Immature natural killer cell (primary cell): ENCODE results near the gene FBL. TPM values are rescaled to one million over a fixed set of nuclear protein-coding genes. Genes with fewer than 3 reads are reported as not detected.

Source experiments
- DNase-seq, 3 donors: peaks; one replicate each; pipeline ENCODE4 v3.0.0; 2022; ENCODE audit warnings: mixed read lengths in 1 of 3
- H3K27ac Mint-ChIP-seq, 6 donors: one replicate each; pipeline ENCODE4 v1.8.0; 2020; ENCODE audit warnings: mixed read lengths in 6 of 6, mild to moderate bottlenecking in 5 of 6, inconsistent platforms in 4 of 6, moderate library complexity in 3 of 6
- H3K27me3 Mint-ChIP-seq, 3 donors: one replicate each; pipeline ENCODE4 v1.8.0; 2020 to 2021; ENCODE audit warnings: low read depth in 3 of 3, mild to moderate bottlenecking in 3 of 3, mixed read lengths in 3 of 3, moderate library complexity in 3 of 3, inconsistent platforms in 1 of 3
- H3K36me3 Mint-ChIP-seq, 3 donors: one replicate each; pipeline ENCODE4 v1.8.0; 2020; ENCODE audit warnings: mixed read lengths in 3 of 3, inconsistent platforms in 2 of 3, mild to moderate bottlenecking in 2 of 3
- H3K4me1 Mint-ChIP-seq, 2 donors: one replicate each; pipeline ENCODE4 v1.8.0; 2020; ENCODE audit warnings: inconsistent platforms in 2 of 2, mild to moderate bottlenecking in 2 of 2, mixed read lengths in 2 of 2, moderate library complexity in 1 of 2
- H3K4me3 Mint-ChIP-seq, 5 donors: one replicate each; pipeline ENCODE4 v1.8.0; 2020; ENCODE audit warnings: mild to moderate bottlenecking in 5 of 5, mixed read lengths in 5 of 5, inconsistent platforms in 3 of 5, moderate library complexity in 3 of 5
- H3K9me3 Mint-ChIP-seq, 6 donors: one replicate each; pipeline ENCODE4 v1.8.0; 2020; ENCODE audit warnings: mild to moderate bottlenecking in 6 of 6, mixed read lengths in 6 of 6, inconsistent platforms in 4 of 6, moderate library complexity in 3 of 6
- polyA plus RNA-seq, 3 donors: library from polyadenylated mRNA; unstranded; fragments of 300-500 nt; fragmentation: Illumina TruSeq; gene quantifications; one replicate each; pipeline ENCODE4 v1.2.3, GENCODE V29; 2021

The FBL gene
- polyA plus RNA-seq, 3 donors from 2014 or later = 127 to 166 (median 143) TPM

DNA sequence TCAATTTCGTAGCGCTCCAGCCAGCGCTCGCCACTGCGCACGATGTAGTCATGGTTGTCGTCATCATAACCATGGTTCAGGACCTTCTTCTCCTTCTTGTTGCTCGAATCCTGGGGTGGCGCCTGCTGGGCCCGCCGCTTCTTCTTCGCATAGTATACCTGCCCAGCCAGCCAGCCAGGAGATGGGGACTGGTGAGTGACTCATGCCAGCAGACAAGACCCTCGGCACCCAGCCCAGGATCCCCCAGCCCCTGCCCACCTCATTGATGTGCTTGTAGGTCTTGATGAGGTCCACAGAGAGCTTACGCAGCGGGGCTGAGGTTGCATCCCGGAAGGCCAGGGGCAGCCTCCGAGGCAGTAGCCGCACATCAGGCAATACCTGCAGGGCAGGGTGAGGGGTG, 15.8 kb downstream of the FBL start:
- H3K36me3 Mint-ChIP-seq = peaks cover 10 to 22% (median 16%) of the 10 kb centered on the region in 3 donors
- DNase-seq = no peak
- H3K27ac Mint-ChIP-seq = peak overlapping the region in 5 of 6 donors; percentile 67 to 98 (median 82)
- no peaks in the 10 kb centered on the region for H3K9me3 Mint-ChIP-seq
- peaks cover 5 to 13% (median 10%) of the 10 kb centered on the region in 3 donors for H3K27me3 Mint-ChIP-seq
- H3K4me1 Mint-ChIP-seq = peaks cover 65% of the 10 kb centered on the region in 2 donors
- peak overlapping the region in 2 of 5 donors; percentile 2 to 58 for H3K4me3 Mint-ChIP-seq

DNA sequence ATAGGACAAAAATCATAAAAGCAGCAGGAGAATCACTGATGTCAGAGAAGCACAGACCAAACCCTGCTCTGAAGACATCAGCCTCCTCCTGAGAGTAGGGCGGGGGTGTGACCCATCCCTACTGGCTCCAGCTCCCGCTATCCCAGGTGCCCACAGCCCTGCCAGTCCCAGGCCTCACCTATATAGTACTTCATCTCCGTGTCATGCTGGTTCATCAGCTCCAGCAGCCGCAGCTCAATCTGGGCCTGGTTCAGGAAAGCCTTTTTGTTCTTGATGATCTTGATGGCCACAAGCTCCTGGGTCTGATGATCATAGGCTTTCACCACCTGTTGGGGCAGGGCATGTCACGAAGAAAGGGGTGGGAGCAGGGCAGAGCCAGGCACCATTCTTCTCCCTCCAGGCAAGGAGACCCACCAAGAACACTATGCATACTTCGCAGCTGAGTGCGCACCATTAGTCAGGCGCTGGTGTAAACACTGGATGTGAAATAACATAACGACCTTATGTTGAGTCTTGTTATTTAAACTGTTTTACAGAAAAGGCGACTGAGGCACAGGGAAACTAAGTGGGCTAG, 16.4 kb downstream of the FBL start:
- DNase-seq = no peak
- H3K27me3 Mint-ChIP-seq = peaks cover 5 to 13% (median 10%) of the 10 kb centered on the region in 3 donors
- peak overlapping the region in 1 of 5 donors; percentile 38 for H3K4me3 Mint-ChIP-seq
- H3K27ac Mint-ChIP-seq = peak overlapping the region in 5 of 6 donors; percentile 77 to 98 (median 95)
- H3K9me3 Mint-ChIP-seq = no peaks in the 10 kb centered on the region
- H3K4me1 Mint-ChIP-seq = peaks cover 64 to 65% of the 10 kb centered on the region in 2 donors
- peaks cover 10 to 22% (median 16%) of the 10 kb centered on the region in 3 donors for H3K36me3 Mint-ChIP-seq

DNA sequence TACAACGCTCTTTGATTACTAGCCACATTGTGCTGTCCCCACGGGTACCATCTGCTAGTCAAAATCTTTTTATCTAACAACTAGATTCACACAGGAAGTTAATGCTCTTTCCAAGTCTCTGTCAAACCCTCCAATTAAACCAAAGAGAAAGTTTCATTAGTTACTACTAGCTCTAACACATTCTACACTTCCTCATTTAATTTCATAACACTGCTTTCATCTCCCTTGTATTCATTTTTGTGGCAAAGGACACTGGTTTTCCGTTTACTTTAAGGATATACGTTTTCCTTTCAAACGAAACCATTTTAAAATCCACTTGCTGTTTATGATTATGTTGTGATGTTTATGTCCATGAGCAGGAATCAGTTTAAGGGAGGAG, 17.5 kb downstream of the FBL start:
- Mint-ChIP-seq H3K36me3 (peaks cover 7 to 19% (median 12%) of the 10 kb centered on the region in 3 donors), H3K4me1 (peaks cover 55 to 58% of the 10 kb centered on the region in 2 donors), H3K4me3 (peak overlapping the region; percentile 75 to 86 (median 77))

DNA sequence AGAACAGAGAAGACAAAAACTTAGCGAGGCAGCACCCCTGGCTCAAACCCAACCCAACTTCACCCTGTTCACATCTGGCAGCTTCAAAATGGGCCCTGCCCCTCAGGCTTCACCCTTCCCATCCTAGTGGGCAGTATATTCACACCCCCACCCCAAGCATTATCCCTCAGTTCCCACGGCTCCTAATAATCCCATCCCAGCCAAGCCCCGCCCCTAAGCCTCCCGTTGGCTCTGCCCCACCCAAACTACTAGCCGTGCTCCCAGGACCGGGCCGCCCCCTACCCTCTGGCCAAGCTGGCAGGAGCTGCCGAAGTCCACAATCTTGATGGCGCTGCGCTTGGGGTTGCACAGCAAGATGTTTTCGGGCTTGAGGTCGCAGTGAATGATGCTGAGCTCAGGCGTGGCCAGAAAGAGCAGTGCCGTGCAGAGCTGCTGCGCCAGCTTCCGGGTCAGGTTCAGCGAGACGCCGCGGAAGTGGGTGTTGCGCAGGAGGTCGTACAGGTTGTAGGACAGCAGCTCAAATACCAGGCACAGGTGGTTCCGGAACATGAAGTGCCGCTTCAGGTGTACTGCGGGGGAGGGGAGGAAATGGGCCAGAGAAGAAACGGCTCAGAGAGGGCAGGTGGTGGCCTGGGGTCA, 18.0 kb downstream of the FBL start:
- peaks cover 2 to 6% (median 3%) of the 10 kb centered on the region in 3 donors for H3K27me3 Mint-ChIP-seq
- H3K9me3 Mint-ChIP-seq = no peaks in the 10 kb centered on the region
- H3K36me3 Mint-ChIP-seq = peaks cover 7 to 19% (median 12%) of the 10 kb centered on the region in 3 donors
- peak in 2 of 3 donors; percentile 40 to 72 for DNase-seq
- H3K4me1 Mint-ChIP-seq = peaks cover 55 to 58% of the 10 kb centered on the region in 2 donors
- peak overlapping the region; percentile 75 to 86 (median 77) for H3K4me3 Mint-ChIP-seq
- peak overlapping the region; percentile 86 to 98 (median 92) for H3K27ac Mint-ChIP-seq

More for the DNA sequence above, 17.5 kb downstream of the FBL start:
- DNase-seq = peak; percentile 38 to 67 (median 48)
- H3K27ac Mint-ChIP-seq = peak overlapping the region; percentile 86 to 98 (median 92)
- peaks cover 2 to 8% (median 5%) of the 10 kb centered on the region in 3 donors for H3K27me3 Mint-ChIP-seq
- no peaks in the 10 kb centered on the region for H3K9me3 Mint-ChIP-seq

DNA sequence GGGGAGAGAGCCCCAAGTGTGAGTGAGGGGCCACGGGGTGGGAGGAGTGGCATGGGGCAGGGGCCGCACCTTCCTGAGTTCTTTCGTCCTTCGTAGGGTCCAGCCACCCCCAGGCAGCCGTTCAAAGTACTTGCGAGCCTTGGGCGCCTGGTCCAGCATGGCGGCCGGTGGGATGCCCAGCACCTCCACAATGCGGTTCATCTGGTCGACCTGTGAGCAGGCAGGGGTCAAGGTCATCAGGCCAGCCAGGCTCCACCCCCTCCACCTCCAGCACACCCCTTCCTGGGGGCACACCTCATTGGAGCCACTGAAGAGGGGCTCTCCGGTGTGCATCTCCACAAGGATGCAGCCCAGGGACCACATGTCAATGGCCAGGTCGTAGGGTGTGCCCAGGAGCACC, 19.0 kb downstream of the FBL start:
- H3K9me3 Mint-ChIP-seq = no peaks in the 10 kb centered on the region
- H3K36me3 Mint-ChIP-seq = peaks cover 7 to 19% (median 12%) of the 10 kb centered on the region in 3 donors
- peak overlapping the region in 4 of 6 donors; percentile 24 to 98 (median 92) for H3K27ac Mint-ChIP-seq
- peak overlapping the region in 2 of 5 donors; percentile 86 for H3K4me3 Mint-ChIP-seq
- peaks cover 2 to 6% (median 3%) of the 10 kb centered on the region in 3 donors for H3K27me3 Mint-ChIP-seq
- peaks cover 46 to 49% of the 10 kb centered on the region in 2 donors for H3K4me1 Mint-ChIP-seq
- no peak for DNase-seq

DNA sequence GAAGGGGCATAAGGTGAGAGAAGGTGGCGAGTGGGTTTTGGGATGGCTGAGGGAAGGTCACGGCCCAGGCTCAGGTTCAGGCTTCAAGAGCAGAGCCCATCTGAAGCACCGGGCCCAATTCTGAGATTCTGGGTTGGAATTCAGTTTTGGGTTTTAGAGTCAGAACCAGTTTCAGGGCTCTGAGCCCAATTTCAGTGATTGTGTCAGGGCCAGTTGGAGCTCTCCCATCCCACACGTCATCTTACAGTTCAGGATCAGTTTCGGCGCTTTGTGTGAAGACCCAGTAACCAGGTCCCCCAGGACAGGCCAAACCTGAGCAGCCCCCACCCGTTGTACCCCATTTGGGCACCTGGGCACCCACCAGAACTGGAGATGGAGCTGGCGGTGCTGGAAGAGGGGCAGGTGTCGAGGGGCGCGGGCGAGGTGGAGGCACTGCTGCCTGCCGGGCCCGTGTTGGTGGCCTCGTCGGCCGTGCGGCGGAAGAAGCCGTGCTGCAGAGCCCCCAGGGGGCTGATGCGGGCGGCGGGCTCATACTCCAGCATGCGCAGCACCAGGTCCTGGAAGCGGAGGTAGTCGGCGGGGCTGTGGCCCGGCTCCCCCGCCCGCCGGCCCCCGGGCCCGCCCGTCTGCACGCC, 19.8 kb downstream of the FBL start:
- Mint-ChIP-seq H3K27ac (peak overlapping the region in 3 of 6 donors; percentile 47 to 70 (median 64)), H3K36me3 (peaks cover 7 to 19% (median 12%) of the 10 kb centered on the region in 3 donors), H3K4me3 (peak overlapping the region in 1 of 5 donors; percentile 12), H3K9me3 (no peaks in the 10 kb centered on the region), H3K27me3 (peaks cover 2 to 6% (median 2%) of the 10 kb centered on the region in 3 donors), H3K4me1 (peaks cover 41 to 44% of the 10 kb centered on the region in 2 donors)
- DNase-seq = no peak

DNA sequence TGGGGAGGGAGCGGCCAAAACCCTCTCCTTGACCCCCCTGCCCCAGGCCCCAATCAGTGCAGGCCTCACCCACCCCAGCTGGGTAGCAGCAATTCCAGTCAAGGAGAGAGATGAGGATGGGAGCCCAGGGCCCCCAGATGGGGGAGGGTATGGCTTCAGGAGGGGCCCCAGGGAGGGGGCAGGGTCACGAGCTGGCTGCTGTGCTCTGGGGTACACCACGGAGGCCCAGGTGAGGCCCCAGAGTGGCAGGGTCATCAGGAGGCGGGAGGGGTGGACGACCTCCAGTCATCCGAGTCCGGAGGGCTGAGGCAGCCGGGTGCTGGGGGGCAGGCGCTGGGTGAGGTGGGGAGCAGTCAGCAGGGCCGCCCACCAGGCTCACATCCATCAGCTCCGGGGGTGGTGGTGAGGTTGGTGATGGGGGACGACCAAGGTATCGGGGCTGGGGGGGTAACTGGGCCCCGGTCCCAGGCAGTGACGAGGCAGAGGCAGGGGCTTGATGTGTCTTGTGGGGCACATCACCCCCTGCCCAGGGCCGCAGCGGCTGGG, 20.6 kb downstream of the FBL start:
- Mint-ChIP-seq H3K4me3 (no peak overlapping the region), H3K27me3 (peaks cover 2 to 6% (median 2%) of the 10 kb centered on the region in 3 donors), H3K27ac (peak overlapping the region in 1 of 6 donors; percentile 70), H3K36me3 (peaks cover 0 to 11% (median 7%) of the 10 kb centered on the region in 3 donors), H3K4me1 (peaks cover 33 to 39% of the 10 kb centered on the region in 2 donors), H3K9me3 (no peaks in the 10 kb centered on the region)
- DNase-seq = no peak

DNA sequence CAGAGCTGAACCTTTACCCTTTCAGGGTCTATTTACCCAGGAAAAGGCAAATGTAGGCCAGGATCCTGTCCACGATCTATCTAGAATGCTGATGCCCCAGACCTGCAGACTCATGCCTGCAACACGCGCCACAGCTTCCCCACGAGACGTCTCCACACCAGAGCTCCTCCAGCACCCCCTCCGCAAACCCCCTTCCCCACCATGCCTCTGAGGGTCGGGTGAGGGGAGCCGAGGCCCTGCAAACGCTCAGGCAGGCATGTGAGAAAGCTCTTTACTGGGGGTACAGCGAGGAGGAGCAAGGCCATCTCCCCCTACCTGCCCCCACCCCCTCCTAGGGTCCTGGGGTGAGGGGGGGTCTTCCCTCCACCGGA, 21.1 kb downstream of the FBL start:
- peaks cover 27 to 33% of the 10 kb centered on the region in 2 donors for H3K4me1 Mint-ChIP-seq
- peaks cover 0 to 8% (median 7%) of the 10 kb centered on the region in 3 donors for H3K36me3 Mint-ChIP-seq
- H3K27ac Mint-ChIP-seq = no peak overlapping the region
- peaks cover 2 to 6% (median 2%) of the 10 kb centered on the region in 3 donors for H3K27me3 Mint-ChIP-seq
- DNase-seq = no peak
- H3K9me3 Mint-ChIP-seq = no peaks in the 10 kb centered on the region
- H3K4me3 Mint-ChIP-seq = no peak overlapping the region

DNA sequence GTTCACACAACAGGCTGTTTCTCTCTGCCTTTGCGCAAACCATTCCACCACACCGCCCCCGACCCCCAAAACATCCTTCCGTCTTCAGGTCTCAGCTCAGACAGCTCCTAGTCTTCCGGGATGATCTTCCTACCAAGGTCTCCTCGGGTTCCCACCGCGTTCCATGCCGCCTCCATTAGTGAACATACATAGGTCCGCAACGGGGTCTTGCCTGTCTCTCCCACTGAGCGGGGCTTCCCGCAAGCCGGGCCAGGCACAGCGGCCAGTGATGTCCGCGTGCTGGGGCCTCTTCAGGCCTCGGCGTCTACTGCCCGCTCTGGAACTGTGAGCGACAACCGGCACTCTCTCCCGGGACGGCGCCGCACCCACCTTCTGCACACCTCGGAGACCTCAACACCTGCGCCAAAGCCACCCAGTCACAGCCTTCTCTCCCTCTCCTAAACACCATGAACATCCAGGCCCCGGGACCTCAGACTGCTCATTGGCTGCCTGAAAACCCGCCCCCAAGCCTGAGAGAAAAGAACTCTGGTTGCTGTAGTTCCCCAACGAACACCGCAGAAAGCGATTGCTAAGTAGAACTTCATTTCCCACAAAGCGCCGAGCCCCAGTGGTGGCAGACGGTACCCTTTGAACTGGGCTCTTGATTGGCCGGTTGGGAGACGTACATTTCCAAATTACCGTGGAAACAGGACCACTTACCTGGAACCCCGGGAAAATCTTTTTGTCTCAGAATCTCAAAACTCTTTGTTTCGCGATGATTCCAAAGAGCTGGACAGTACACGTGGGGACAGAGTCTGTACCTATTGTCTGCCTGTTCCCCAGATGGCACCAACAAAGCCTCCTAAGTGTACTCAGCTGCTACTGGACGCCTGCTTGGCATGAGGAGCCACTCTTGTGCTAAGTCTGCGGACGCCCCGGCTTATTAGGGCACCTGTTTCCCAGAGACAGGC, 21.8 kb downstream of the FBL start:
- peak; percentile 79 to 80 (median 79) for DNase-seq
- H3K9me3 Mint-ChIP-seq = no peaks in the 10 kb centered on the region
- no peak overlapping the region for H3K4me3 Mint-ChIP-seq
- H3K4me1 Mint-ChIP-seq = peaks cover 21 to 30% of the 10 kb centered on the region in 2 donors
- no peak overlapping the region for H3K27ac Mint-ChIP-seq
- peaks cover 0 to 8% (median 7%) of the 10 kb centered on the region in 3 donors for H3K36me3 Mint-ChIP-seq
- peaks cover 2 to 6% (median 2%) of the 10 kb centered on the region in 3 donors for H3K27me3 Mint-ChIP-seq

DNA sequence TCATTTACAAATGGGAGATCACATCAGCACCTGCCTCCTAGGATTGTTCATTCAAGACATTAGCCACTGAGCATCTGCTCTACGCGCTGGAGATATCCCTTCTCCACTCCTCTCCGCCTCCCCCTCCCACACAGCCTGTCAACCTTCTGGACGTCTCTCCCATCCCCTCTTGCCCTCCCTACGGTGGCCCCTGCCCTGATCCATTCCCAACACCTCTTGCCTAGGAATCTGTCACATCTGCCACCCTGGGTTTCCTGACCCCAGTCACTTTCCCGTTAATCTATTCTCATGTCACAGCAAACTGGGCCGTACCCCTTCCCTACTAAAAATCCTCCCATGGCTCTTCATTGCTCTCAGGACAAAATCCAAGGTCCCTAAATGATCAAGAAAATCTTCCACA, 22.5 kb downstream of the FBL start:
- H3K9me3 Mint-ChIP-seq = no peaks in the 10 kb centered on the region
- H3K27me3 Mint-ChIP-seq = peaks cover 2 to 5% (median 4%) of the 10 kb centered on the region in 3 donors
- no peak for DNase-seq
- H3K4me1 Mint-ChIP-seq = peaks cover 13 to 30% of the 10 kb centered on the region in 2 donors
- H3K36me3 Mint-ChIP-seq = peaks cover 0 to 5% (median 3%) of the 10 kb centered on the region in 3 donors
- H3K4me3 Mint-ChIP-seq = no peak overlapping the region
- H3K27ac Mint-ChIP-seq = no peak overlapping the region

DNA sequence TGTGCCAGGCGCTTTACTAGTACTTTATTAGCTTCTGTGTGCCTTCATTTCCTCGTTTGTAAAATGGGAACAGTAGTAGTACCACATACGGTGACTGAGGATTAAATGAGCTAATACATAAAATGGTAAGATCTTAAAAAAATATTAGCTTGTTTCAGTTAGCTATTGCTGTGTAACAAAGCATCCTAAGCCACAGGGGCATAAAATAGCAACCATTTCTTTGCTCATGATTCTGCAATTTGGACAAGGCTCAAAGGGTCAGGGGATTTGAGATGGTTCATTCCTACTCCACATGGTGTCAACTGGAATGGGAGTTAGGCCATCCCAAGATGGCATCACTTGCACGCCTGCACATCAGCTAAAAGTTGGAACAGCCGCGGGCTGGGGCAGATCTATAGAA, 25.5 kb downstream of the FBL start:
- Mint-ChIP-seq H3K4me3 (no peak overlapping the region), H3K36me3 (peaks cover 0 to 14% (median 4%) of the 10 kb centered on the region in 3 donors), H3K9me3 (no peaks in the 10 kb centered on the region), H3K4me1 (peaks cover 14 to 17% of the 10 kb centered on the region in 2 donors), H3K27ac (peak overlapping the region in 1 of 6 donors; percentile 4), H3K27me3 (peaks cover 0 to 2% (median 0%) of the 10 kb centered on the region in 3 donors)
- no peak for DNase-seq

DNA sequence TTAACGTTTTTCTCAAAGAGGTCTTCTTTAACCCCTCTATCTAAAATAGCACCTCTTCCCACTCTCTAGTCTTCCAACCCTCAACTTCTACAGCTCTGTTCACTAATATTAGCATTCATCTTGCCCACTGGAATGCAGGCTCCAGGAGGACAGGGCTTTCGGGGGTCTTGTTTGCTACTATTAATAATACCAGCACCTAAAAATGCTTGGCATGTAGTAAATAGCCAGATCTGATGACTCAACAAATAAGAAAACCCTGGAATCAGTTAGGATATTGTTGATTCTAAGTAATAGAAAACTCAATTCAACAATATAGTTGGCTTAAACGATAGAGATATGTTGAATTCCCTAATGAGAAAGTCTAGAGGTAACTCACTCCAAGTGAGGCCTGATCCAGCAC, 26.4 kb downstream of the FBL start:
- no peak for DNase-seq
- peaks cover 0 to 2% (median 0%) of the 10 kb centered on the region in 3 donors for H3K27me3 Mint-ChIP-seq
- H3K4me3 Mint-ChIP-seq = no peak overlapping the region
- H3K9me3 Mint-ChIP-seq = no peaks in the 10 kb centered on the region
- H3K36me3 Mint-ChIP-seq = peaks cover 0 to 17% (median 4%) of the 10 kb centered on the region in 3 donors
- H3K4me1 Mint-ChIP-seq = peaks cover 16 to 17% of the 10 kb centered on the region in 2 donors
- H3K27ac Mint-ChIP-seq = peak overlapping the region in 1 of 6 donors; percentile 12
